GM21515 (cell line): Measurements from ENCODE around the gene CYP2A7.
"Not testable (repeated sequence)": the region's sequence is repeated elsewhere in the genome, so short reads cannot be mapped to it uniquely, and the experiment has no call there.

Experiments
- ATAC-seq: cut with Tn5 transposase; IDR thresholded peaks from one replicate; pipeline ENCODE4 v1.9.1; 2021; ENCODE audit not compliant: unreplicated experiment

The CYP2A7 gene, protein sequence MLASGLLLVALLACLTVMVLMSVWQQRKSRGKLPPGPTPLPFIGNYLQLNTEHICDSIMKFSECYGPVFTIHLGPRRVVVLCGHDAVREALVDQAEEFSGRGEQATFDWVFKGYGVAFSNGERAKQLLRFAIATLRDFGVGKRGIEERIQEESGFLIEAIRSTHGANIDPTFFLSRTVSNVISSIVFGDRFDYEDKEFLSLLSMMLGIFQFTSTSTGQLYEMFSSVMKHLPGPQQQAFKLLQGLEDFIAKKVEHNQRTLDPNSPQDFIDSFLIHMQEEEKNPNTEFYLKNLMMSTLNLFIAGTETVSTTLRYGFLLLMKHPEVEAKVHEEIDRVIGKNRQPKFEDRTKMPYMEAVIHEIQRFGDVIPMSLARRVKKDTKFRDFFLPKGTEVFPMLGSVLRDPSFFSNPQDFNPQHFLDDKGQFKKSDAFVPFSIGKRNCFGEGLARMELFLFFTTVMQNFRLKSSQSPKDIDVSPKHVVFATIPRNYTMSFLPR

GRCh38 chr19:40882062-40882461 lies at the start of gene CYP2A7:
Gene CYP2A7, minus strand, starts transcription at chr19:40882231. Its CDS starts 21 bp downstream, at chr19:40882210.
- ATAC-seq: not testable (repeated sequence)

GRCh38 chr19:40930799-40931198 lies 48.8 kb upstream of the CYP2A7 start:
- ATAC-seq: not testable (repeated sequence)

DNA sequence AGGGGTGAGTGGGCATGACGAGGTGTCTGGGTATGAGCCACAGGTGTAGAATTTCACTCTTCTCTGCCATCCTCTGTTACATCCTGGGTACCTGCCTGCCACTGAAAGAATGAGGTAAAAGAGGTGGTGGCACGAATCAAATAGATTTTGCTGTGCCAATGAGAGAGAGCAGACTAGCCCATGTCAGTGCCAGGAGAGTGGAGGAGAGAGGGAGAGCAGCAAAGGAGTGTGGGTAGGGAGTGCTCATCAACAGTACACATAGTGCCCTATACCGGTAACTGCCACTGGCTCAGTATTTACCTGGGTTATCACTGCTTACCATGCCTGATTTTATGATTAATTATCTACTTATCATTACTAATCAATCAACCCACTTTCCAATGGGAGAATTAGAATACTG lies 47.9 kb upstream of the CYP2A7 start:
- not testable (repeated sequence) for ATAC-seq

GRCh38 chr19:40928850-40929249 lies 46.8 kb upstream of the CYP2A7 start:
- ATAC-seq: no peak

- no peak for ATAC-seq
These were observed 45.5 kb upstream of the CYP2A7 start for GRCh38 chr19:40927567-40927966.

GRCh38 chr19:40926276-40926675 lies 44.2 kb upstream of the CYP2A7 start:
- ATAC-seq: not testable (repeated sequence)

DNA sequence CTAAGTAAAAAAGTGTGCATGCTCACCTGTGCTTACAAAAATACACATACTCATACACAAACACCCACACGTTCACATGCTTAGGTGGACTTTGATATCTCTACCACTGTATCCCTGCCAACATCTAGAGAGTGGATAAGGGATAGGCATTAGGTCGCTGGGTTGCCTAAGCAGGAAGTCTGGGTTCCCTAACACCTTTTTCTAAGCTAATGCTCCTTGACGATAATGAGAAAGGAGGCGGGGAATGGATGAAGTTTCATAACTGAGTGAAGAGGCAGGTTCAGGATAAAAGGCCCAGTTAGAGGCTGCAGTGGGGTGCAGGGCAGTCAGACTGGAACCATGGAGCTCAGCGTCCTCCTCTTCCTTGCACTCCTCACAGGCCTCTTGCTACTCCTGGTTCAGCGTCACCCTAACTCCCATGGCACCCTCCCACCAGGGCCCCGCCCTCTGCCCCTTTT lies 41.9 kb upstream of the CYP2A7 start:
- ATAC-seq: no peak

- not testable (repeated sequence) for ATAC-seq
These were observed 40.5 kb upstream of the CYP2A7 start for GRCh38 chr19:40922237-40923160.

- ATAC-seq: no peak
These were observed 39.2 kb upstream of the CYP2A7 start for GRCh38 chr19:40921005-40921897.

- no peak for ATAC-seq
These were observed 38.4 kb upstream of the CYP2A7 start for GRCh38 chr19:40920300-40921004.

- not testable (repeated sequence) for ATAC-seq
These were observed 37.7 kb upstream of the CYP2A7 start for GRCh38 chr19:40919530-40920299.

- ATAC-seq: not testable (repeated sequence)
These were observed 36.3 kb upstream of the CYP2A7 start for GRCh38 chr19:40918303-40918702.

- ATAC-seq: no peak
These were observed 26.9 kb upstream of the CYP2A7 start for GRCh38 chr19:40908976-40909375.

- ATAC-seq: no peak
These were observed 26.1 kb upstream of the CYP2A7 start for GRCh38 chr19:40907968-40908735.

- ATAC-seq: no peak
These were observed 24.5 kb upstream of the CYP2A7 start for GRCh38 chr19:40906512-40906911.

DNA sequence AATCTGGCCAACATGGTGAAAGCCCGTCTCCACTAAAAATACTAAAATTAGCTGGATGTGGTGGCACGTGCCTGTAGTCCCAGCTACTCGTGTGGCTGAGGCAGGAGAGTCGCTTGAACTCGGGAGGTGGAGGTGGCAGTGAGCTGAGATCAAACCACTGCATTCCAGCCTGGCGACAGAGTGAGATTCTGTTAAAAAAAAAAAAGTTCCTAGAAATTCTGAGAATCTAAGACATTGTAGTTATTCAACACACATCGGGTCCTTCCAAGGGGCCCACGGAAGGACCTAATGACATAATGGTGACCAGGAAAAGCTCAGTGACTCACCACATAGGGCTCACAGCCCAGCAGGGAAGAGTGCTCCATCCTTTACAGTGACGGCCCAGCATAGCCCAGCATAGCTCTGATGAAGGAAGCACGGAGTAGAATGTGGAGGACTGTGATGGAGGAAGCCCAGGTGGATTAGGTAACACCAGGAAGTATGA lies 22.7 kb upstream of the CYP2A7 start:
- ATAC-seq: not testable (repeated sequence)

DNA sequence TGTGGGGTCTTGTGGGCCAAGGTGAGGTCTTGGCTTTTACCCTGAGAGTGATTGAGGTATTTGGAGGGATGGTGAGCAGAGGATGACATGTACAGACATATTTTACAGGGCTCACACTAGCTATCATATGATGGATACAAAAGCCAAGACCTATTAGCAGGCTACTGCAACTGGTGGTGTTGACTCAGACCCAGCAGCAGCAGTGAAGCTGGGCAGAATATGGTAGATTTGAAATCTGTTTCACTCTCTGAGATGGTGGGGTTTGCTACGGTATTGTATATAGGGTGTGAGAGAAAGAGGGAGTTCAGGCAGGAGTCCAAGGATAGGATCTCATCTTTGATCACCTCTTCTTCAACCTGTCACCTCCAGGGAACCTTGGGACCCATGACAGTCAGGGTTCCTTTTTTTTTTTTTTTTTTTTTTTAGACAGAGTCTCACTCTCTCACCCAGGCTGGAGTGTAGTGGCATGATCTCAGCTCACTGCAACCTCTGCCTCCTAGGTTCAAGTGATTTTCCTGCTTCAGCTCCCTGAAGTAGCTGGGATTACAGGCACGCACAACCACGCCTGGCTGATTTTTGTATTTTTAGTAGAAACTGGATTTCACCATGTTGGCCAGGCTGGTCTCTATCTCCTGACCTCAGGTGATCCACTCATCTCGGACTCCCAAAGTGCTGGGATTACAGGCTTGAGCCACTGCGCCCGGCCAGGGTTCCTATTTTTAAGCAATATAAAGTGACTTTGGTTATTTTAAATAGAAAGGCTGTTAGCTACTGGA lies 20.1 kb upstream of the CYP2A7 start:
- not testable (repeated sequence) for ATAC-seq
